HG02973 (cell line): ENCODE results near the gene ANKRD61.
A peak's percentile ranks its signal among the peaks of the same experiment; 100 is the strongest.
"Not testable (repeated sequence)": the region's sequence is repeated elsewhere in the genome, so short reads cannot be mapped to it uniquely, and the experiment has no call there.

Source experiments
- ATAC-seq: cut with Tn5 transposase; IDR thresholded peaks from one replicate; pipeline ENCODE4 v1.9.1; 2021; ENCODE audit warnings: moderate library complexity; ENCODE audit not compliant: unreplicated experiment

The ANKRD61 gene

DNA sequence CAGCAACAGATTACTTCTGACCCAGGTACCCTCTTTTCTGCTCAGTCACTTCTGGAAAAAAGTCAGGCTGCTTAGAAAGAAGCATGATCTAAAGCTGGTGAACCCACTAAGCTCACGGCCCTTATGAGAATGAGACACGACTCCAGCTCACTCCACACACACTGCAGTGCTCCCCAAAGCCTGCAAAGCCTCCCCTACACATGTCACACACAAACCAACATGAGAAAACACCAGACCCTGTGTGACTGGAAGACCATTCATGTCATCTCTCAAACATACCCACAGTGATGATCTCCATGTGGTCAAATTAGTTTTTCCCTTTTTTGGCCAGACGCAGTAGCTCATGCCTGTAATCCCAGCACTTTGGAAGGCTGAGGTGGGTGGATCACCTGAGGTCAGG, 391 bp downstream of the ANKRD61 start:
- ATAC-seq, result no peak

DNA sequence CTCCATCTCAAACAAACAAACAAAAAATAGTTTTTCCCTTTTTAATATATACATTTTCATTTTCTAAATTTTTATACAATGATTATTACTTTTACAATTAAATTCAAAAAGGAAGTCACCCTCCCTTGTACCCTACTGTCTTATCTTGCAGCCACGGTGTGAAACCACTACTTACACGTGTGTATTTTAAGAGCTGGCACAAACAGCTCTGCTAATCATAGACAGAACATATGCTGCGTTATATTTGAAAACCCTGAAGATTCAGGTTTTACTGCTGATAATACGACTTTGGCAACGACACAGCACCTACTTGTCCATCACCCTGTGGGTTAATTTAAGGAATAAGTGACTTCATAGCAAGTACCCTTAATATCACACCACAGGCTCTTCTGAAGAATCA, 991 bp downstream of the ANKRD61 start:
- no peak for ATAC-seq

DNA sequence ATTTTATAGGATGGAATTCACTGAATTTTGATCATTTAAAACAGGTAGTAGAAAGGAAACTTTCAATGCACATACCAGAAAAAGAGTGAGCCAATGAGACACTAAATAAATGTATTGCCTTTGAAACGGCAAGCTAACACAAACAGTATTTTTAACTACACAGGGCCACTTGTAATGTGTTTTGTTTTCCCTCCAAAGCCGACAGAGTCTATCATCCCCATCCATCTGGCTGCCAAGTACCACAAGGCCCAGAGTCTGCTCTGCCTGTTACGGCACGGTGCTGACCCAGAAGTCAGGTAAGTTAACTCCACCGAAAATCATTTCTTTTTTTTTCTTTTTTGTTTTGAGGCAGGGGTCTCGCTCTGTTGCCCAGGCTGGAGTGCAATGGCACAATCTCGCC, 1.5 kb downstream of the ANKRD61 start:
- ATAC-seq, result no peak

DNA sequence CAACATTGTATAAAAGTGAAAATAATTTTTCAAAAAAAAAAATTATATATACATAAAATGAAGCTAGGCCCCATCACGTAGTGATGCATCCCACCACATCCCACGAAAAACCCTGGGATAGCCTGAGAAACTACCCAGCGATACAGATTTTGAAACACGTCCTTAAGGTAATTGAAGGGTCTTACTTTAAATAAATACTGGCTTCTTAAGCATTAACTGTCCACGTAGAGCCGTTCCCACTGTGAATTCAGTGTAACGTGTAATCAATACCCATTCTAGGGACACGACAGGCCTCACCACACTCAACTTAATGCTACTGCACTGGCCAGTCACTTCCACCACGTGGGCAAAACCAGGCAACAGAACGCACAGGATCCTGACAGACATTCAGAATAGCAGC, 4.0 kb downstream of the ANKRD61 start:
- no peak for ATAC-seq

DNA sequence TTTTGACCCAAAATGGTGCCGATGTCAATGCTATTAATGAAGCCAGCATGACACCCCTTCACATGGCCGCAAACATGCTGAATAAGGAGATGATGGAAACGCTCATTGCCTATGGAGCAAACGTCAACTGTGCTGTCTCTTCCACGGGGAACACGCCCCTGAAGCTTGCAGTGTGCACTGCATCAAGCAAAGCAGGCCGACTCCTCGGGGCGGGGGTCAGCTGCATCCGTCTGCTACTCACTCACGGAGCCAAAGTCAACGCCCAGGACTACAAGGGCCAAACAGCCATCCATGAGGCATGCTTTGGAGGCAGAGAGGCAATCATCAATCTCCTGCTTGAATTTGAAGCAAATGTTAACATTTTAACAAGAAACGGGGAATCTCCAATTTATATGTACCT, 4.5 kb downstream of the ANKRD61 start:
- no peak for ATAC-seq

DNA sequence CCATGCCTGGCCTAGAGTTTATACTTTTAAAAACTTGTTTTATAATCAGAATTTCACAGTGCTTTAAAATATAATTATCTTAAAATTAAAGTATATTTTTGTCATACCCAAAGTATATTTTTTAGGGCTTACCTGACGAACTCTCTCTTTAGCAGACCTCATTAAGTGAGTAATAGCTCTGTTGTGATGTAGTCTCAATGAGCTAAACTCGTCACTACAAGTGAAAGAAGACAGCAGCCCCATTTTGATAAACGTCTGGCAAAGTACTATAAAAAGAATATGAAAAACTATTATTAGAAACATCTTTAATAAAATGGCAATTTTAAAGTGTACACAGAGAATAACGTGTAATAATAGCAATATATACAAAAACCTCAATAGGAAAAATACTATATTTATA, 18.6 kb downstream of the ANKRD61 start:
- no peak for ATAC-seq

DNA sequence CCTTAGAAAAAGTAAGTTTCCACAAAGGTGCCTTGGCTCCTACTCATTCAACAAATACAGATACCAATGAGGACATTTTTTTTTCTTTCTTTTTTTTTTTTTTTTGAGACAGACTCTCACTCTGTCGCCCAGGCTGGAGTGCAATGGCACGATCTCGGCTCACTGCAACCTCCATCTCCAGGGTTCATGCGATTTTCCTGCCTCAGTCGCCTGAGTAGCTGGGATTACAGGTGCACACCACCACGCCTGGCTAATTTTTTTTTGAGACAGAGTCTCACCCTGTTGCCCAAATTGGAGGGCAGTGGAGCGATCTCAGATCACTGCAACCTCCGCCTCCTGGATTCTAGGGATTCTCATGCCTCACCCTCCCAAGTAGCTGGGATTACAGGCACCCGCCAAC, 20.0 kb downstream of the ANKRD61 start:
- ATAC-seq, result not testable (repeated sequence)

DNA sequence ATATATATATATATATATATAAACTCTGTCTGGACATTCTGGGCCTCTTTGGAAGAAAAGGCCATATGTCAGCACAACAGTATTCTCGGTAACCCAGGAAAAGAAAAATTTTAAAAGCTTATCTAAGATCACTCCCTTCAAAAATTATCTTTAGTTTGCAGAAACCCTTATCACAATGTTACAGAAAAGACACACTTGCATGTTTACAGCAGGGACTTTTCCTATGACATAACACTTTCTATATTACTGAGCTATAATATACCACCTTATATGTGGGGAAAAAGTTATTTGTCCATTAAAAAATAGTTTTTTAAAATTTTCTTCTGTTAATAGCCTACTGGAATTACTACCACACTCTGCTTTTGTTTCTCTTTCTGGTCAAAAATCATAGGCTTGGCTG, 25.4 kb downstream of the ANKRD61 start:
- ATAC-seq, result no peak

DNA sequence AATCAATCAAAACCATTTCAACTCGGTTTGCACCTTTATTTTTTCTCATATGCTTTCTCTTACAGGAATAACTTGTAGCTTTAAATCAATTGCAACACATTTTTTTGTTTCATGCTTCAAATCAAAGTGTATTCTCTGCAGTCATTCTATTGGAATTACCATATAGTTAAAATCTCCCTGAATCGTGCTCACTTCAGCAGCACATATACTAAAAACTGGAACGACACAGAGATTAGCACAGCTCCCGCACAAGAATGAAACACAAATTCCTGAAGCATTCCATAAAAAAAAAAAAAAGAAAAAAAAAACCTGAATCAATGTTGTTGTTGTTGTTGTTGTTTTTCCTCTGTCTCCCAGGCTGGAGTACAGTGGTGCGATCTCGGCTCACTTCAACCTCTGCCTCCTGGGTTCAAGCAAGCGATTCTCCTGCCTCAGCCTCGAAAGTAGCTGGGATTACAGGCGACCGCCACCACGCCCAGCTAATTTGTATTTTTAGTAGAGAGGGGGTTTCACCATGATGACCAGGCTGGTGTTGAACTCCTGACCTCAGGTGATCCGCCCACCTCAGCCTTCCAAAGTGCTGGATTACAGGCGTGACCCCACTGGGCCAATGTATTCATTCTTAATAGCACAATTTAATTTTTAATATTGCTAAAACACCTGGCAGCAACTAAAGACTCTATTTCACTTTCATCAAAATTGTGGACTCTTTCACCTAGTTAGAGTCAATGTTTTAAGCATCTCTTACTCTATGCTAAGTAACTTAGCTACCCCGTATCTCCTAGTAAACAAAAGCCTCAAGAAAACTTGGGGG, 26.3 kb downstream of the ANKRD61 start:
- no peak for ATAC-seq

DNA sequence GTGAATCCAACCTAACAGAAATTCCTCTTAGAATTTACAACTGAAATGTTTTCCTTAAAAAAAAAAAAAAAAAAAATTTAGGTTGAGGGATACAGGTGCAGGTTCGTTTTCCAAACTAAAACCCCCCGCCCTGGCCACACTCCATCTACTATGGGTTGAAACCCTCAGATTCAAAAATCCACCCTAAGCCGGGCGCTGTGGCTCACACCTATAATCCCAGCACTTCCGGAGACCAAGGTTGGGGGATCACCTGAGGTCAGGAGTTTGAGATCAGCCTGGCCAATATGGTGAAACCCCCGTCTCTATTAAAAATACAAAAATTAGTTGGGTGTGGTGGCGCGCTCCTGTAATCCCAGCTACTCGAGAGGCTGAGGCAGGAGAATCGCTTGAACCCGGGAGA, 28.8 kb downstream of the ANKRD61 start:
- ATAC-seq, result not testable (repeated sequence)

DNA sequence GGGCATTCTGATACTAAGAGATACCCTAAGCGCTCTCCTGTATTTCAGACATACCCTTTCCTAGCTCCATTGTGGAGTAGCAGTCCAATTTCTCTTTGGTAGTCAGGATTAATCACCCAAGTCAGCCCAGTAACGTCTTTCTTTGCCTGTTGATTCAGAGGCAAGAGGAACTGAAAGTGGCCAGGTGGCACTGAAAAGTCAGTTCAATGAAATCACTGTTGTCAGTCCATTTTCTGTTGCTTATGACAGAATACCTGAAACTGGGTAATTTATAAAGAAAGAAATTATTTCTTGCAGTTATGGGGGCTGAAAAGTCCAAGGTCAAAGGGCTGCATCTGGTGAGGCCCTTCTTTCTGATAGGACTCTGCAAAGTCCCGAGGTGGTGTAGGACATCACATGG, 40.2 kb downstream of the ANKRD61 start:
- ATAC-seq, result peak; percentile 73

DNA sequence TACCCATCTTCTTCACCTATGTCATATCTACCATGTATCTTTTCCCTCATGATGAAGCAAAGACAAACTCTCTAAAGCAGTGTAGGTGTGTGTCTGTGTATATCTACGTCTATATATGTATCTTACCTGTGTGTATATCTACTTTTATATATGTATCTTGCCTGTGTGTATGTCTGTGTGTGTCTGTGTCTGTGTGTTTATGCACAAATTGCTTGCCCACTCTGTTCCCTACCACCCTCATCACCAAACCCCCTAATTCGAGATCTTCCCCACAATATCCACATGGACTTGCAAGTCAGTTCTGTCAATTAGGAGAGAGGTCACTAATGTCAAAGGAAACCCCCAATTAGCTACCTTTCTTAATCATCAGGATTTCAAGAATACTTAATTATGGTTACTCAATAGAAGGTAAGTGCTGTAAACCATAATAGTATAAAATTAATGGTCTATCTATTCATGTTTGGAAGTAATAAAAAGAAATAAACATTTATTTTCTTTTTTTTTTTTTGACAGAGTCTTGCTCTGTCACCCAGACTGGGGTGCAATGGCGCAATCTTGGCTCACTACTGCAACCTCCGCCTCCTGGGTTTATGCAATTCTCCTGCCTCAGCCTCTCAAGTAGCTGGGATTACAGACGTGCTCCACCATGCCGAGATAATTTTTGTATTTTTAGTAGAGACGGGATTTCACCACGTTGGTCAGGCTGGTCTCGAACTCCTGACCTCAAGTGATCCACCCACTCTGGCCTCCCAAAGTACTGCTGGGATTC, 43.6 kb downstream of the ANKRD61 start:
- no peak for ATAC-seq

DNA sequence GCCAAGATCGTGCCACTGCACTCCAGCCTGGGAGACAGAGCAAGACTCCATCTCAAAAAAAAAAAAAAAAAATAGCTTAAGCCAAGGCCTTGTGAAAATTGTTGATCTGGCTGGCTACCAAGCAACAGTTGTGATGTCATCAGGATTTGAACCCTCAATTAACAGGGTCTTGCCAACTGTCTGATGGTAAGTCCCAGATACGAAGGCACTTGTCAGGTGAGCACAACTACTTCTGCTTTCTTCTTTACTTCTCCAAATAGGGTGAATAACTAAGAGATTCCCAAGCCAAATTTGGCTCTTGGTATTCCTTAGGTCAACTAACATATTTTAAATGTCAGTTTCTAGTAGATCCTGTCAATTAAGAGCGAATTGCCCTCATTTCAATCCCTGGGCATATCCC, 47.4 kb downstream of the ANKRD61 start:
- ATAC-seq, result no peak

DNA sequence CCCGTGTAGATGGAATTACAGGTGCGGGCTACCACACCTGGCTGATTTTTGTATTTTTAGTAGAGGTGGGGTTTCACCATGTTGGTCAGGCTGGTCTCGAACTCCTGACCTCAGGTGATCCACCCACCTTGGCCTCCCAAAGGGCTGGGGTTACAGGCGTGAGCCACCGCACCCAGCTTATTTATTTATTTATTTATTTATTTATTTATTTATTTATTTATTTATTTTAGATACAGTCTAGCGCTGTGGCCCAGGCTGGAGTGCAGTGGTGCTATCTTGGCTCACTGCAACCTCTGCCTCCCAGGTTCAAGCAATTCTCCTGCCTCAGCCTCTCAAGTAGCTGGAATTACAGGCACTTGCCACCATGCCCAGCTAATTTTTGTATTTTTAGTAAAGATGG, 51.9 kb downstream of the ANKRD61 start:
- ATAC-seq, result not testable (repeated sequence)
